Erythroblast (primary cell): ENCODE measurements around the gene SLC16A4.

Source experiments
- GATA1 ChIP-seq: IDR thresholded peaks from 2 replicates; pipeline ENCODE4 v1.6.1; 2011; ENCODE audit warnings: low read depth, mild to moderate bottlenecking, control low read depth, low read length, moderate library complexity
- POLR2A ChIP-seq: IDR thresholded peaks from 2 replicates; pipeline ENCODE4 v1.6.1; 2011; ENCODE audit warnings: mild to moderate bottlenecking, low read length

GRCh38 chr1:110403805-110404204 lies 13.0 kb upstream of the SLC16A4 start:
- TF ChIP-seq POLR2A, result no peak
- TF ChIP-seq GATA1, result no peak
